ENCODE data around the gene RAB3D. TPM values are rescaled to one million over a fixed set of nuclear protein-coding genes. Genes with fewer than 3 reads are reported as not detected.
"Not testable (repeated sequence)": the region's sequence is repeated elsewhere in the genome, so short reads cannot be mapped to it uniquely, and the experiment has no call there.

RAB3D gene
- total RNA-seq, 1 experiment from 2014 or later: 27.4 TPM

GRCh38 chr19:11321191-11322126, 18.0 kb downstream of the RAB3D start:
- in situ Hi-C loops (cut with HindIII; ENCODE audit: low pct_unique_long_range_greater_than_20kb, low sequenced_read_pairs): no loop called here
- no peak for DNase-seq (ENCODE audit: low read depth)

DNA sequence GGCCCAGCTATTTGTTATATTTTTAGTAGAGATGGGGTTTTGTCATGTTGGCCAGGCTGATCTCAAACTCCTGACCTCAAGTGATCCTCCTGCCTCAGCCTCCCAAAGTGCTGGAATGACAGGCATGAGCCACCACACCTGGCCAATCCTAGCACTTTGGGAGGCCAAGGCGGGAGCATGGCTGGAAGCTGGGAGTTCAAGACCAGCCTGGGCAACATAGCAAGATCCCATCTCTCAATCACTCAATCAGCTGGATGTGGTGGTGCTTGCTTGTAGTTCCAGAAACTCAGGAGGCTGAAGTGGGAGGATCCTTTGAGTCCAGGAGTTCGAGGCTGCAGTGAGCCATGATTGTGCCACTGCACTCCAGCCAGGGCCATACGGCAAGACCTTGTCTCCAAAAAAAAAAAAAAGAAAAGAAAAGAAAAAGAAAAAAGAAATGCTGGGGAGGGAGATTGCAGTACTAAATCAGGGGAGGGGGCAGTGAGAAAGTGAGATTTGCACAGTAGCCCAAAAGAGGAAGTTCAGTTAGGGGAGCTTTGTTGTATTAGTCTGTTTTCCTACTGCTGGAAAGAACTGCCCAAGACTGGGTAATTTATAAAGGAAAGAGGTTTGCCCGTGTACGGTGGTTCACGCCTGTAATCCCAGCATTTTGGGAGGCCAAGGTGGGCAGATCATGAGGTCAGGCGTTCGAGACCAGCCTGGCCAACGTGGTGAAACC, 19.0 kb downstream of the RAB3D start:
- in situ Hi-C loops (cut with HindIII; ENCODE audit: low pct_unique_long_range_greater_than_20kb, low sequenced_read_pairs); DNase-seq (ENCODE audit: low read depth): not testable (repeated sequence)

DNA sequence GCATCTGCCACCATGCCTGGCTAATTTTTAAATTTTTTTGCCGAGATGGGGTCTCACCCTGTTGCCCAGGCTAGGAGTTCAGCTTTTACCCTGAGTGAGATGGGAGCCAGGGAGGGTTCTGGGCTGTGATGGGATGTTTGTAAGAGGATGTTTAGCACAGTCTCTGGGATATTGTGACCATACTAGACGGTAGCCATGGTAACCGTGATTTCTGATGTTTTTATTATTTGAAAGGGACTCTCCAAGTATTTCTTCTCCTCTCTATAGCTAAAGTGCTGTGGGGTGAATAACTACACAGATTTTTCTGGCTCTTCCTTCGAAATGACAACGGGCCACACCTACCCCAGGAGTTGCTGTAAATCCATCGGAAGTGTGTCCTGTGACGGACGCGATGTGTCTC, 33.1 kb downstream of the RAB3D start:
- in situ Hi-C loops (cut with HindIII; ENCODE audit: low pct_unique_long_range_greater_than_20kb, low sequenced_read_pairs): no loop called here
- DNase-seq (ENCODE audit: low read depth): no peak

GRCh38 chr19:11304936-11305335, 34.5 kb downstream of the RAB3D start:
- DNase-seq (ENCODE audit: low read depth): no peak
- in situ Hi-C loops (cut with HindIII; ENCODE audit: low pct_unique_long_range_greater_than_20kb, low sequenced_read_pairs): no loop called here

GRCh38 chr19:11300811-11301120, 38.7 kb downstream of the RAB3D start:
- DNase-seq (ENCODE audit: low read depth): no peak
- in situ Hi-C loops (cut with HindIII; ENCODE audit: low pct_unique_long_range_greater_than_20kb, low sequenced_read_pairs): no loop called here

GRCh38 chr19:11299946-11300810, 39.3 kb downstream of the RAB3D start:
- DNase-seq (ENCODE audit: low read depth): no peak
- in situ Hi-C loops (cut with HindIII; ENCODE audit: low pct_unique_long_range_greater_than_20kb, low sequenced_read_pairs): no loop called here

GRCh38 chr19:11296264-11296663, 43.2 kb downstream of the RAB3D start:
- no peak for DNase-seq (ENCODE audit: low read depth)
- in situ Hi-C loops (cut with HindIII; ENCODE audit: low pct_unique_long_range_greater_than_20kb, low sequenced_read_pairs): no loop called here

DNA sequence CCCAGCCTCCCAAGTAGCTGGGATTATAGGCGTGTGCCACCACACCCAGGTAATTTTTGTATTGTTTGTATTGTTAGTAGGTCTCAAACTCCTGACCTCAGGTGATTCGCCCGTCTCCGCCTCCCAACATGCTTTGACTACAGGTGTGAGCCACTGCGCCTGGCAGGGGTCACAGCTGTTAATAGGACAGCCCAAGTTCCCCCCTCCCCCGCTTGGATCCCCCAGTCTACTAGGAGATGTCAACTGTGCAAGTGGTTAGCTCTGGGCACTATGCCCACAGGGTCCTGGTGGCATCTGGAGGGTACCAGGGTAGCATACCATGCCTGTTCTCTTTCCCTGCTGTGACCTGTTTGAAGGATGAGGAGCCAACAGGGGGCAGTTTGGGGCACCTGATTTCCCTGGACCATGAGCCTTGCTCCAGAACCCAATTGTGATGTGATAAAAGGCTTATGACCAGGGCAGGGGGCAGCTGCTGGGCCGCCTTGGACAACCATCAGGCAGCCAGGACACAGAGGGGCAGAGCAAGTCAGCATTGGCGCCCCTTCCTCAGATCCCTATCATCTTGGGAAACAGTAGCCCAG, 43.7 kb downstream of the RAB3D start, which contains the start of gene TSPAN16:
Gene TSPAN16 (plus strand): TSS at position 496 of the 581 bp plus-strand sequence. CDS start 138 bp downstream, outside the sequence.
- in situ Hi-C loops (cut with HindIII; ENCODE audit: low pct_unique_long_range_greater_than_20kb, low sequenced_read_pairs): no loop called here
- DNase-seq (ENCODE audit: low read depth): no peak

DNA sequence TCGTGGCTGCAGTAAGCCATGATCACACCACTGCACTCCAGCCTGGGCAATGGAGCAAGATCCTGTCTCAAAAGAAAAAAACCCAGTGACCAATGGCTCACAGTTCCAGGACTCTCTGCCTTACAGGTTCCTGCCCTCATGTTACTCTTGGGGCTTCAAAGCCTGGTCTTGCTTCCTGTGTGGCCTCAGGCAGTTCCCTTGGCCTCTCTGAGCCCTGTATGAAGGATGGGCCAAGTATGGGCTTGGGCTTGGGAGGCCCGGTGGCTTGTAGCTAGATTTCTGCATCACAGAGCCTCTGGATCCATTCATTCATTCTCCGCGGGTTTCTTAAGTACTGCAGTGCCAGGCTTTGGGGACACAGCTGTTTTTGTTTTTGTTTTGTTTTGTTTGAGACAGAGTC, 44.3 kb downstream of the RAB3D start:
- DNase-seq (ENCODE audit: low read depth): no peak
- in situ Hi-C loops (cut with HindIII; ENCODE audit: low pct_unique_long_range_greater_than_20kb, low sequenced_read_pairs): no loop called here

DNA sequence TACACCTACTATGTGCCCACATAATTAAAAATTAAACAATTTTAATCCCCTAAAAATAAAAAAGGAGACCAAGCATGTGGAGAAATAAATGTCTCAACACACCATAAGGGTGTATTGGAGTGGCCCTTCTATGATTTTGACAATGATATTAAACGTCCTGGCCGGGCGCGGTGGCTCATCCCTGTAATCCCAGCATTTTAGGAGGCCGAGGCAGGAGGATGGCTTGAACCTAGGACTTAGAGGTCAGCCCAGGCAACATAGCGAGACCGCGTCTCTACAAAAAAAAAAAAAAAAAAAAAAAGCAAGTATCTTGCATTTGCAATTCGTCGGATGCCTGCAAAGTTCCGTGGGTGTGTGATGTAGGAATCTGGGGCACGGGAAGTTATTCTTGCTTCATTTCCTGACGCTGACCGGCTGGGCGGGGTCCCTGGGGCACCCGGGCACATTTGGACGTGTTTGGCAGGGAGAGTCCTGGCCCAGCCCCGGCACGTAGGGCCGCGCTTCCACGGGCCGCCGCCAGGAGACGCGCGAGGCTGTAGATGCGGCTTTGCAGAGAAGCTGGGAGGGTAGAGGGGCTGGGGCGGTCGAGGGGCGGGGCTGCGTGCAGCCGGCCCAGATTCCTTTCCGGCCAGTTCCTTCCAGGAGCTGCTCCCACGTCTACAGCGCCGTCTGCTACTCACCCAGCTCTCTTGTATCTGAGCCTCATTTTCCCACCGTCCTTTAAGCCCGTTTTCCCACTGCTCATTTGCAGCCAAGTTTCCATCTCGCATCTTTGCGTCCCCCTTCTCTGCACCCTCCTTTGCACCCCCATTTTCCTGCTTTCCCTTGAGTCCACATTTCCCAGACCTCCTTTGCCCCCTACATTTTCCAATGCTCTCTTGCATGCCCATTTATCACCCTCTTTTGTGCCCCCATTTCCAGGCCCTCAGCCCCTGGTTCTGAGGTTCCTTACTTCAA, 45.7 kb downstream of the RAB3D start:
- DNase-seq (ENCODE audit: low read depth): peak; percentile 97
- in situ Hi-C loops (cut with HindIII; ENCODE audit: low pct_unique_long_range_greater_than_20kb, low sequenced_read_pairs): no loop called here

GRCh38 chr19:11291991-11292390, 47.5 kb downstream of the RAB3D start:
- no peak for DNase-seq (ENCODE audit: low read depth)
- in situ Hi-C loops (cut with HindIII; ENCODE audit: low pct_unique_long_range_greater_than_20kb, low sequenced_read_pairs): no loop called here

DNA sequence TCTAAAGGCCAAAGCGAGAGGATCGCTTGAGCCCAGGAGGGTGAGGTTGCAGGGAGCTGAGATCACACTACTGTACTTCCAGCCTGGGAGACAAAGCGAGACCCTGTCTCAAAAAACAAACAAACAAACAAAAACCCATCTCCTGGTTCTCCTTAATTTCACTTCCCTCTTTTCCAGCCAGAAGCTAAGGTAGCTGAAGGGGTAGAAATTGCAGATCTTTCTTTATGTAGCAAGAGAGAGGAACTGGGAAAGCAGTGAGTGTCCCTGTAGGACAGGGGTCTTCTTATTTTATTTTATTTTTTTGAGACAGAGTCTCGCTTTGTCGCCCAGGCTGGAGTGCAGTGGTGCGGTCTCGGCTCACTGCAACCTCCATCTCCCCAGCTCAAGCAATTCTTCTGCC, 48.0 kb downstream of the RAB3D start:
- DNase-seq (ENCODE audit: low read depth): no peak
- in situ Hi-C loops (cut with HindIII; ENCODE audit: low pct_unique_long_range_greater_than_20kb, low sequenced_read_pairs): no loop called here

DNA sequence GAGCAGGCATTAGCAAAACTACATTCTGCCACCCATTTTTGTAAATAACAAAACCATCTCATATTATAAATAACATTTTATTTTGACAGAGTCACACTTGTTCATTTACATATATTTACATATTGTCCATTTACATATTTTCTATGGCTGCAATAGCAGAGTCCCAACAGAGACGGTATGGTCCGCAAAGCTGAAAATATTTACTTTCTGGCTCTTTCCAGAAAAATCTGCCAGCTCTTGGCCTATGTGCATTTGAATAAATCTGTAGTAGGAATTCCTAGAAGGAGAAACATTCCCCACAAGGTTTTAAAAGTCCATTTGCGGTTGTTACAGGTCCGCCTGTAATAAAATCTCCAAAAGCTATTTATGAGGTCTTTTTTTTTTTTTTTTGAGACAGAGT, 49.2 kb downstream of the RAB3D start:
- DNase-seq (ENCODE audit: low read depth): no peak
- in situ Hi-C loops (cut with HindIII; ENCODE audit: low pct_unique_long_range_greater_than_20kb, low sequenced_read_pairs): no loop called here

GRCh38 chr19:11288349-11288748, 51.1 kb downstream of the RAB3D start:
- in situ Hi-C loops (cut with HindIII; ENCODE audit: low pct_unique_long_range_greater_than_20kb, low sequenced_read_pairs): no loop called here
- DNase-seq (ENCODE audit: low read depth): no peak

DNA sequence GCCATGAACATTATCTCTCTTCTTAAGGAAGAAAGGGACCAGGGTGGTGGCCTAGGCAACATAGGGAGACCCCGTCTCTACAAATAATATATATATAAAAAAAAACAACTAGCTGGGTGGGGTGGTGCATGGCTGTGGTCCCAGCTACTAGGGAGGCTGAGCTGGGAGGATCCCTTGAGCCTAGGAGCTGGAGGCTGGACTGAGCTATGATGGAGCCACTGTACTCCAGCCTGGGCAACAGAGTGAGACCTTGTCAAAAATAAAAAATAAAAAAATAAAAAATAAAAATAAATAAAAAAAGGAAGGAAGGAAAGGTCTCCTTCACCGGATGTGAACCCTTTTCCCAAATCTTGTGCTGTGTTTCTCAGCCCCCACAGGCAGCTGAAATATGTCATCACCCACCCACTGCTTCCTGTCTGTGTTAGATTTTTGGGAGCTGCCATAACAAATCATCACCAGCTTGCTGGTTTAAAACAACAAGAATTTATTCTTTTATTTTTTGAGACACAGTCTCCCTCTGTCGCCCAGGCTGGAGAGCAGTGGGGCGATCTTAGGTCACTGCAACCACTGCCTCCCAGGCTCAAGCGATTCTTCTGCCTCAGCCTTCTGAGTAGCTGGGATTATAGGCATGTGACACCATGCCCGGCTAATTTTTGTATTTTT, 53.0 kb downstream of the RAB3D start:
- no peak for DNase-seq (ENCODE audit: low read depth)
- in situ Hi-C loops (cut with HindIII; ENCODE audit: low pct_unique_long_range_greater_than_20kb, low sequenced_read_pairs): no loop called here

- in situ Hi-C loops (cut with HindIII; ENCODE audit: low pct_unique_long_range_greater_than_20kb, low sequenced_read_pairs): no loop called here
Observed at GRCh38 chr19:11284515-11284914, 54.9 kb downstream of the RAB3D start.

More at GRCh38 chr19:11284515-11284914, 54.9 kb downstream of the RAB3D start:
- no peak for DNase-seq (ENCODE audit: low read depth)
